Ramos (cell line): ENCODE data around the gene STARD4.

Experiments used
- in situ Hi-C: fragments of 300-500 bp; cut with MboI; formaldehyde crosslinking; loops from one replicate; pipeline ENCODE4 v1.14.3; 2022; ENCODE audit warnings: low sequenced_read_pairs; ENCODE audit not compliant: unreplicated experiment

The STARD4 gene

GRCh38 chr5:111480346-111480745, 32.0 kb downstream of the STARD4 start:
- in situ Hi-C loops = no loop called here

GRCh38 chr5:111478898-111479297, 33.4 kb downstream of the STARD4 start:
- in situ Hi-C loops = no loop called here

GRCh38 chr5:111478266-111478665, 34.1 kb downstream of the STARD4 start:
- in situ Hi-C loops = no loop called here

- in situ Hi-C loops = no loop called here
These were observed 39.8 kb downstream of the STARD4 start for GRCh38 chr5:111472579-111472978.

GRCh38 chr5:111472096-111472495, 40.2 kb downstream of the STARD4 start:
- in situ Hi-C loops = no loop called here

GRCh38 chr5:111469903-111470302, 42.4 kb downstream of the STARD4 start:
- in situ Hi-C loops = no loop called here

GRCh38 chr5:111469293-111469896, 42.9 kb downstream of the STARD4 start:
- in situ Hi-C loops = no loop called here

GRCh38 chr5:111463311-111463710, 49.0 kb downstream of the STARD4 start:
- in situ Hi-C loops = no loop called here

DNA sequence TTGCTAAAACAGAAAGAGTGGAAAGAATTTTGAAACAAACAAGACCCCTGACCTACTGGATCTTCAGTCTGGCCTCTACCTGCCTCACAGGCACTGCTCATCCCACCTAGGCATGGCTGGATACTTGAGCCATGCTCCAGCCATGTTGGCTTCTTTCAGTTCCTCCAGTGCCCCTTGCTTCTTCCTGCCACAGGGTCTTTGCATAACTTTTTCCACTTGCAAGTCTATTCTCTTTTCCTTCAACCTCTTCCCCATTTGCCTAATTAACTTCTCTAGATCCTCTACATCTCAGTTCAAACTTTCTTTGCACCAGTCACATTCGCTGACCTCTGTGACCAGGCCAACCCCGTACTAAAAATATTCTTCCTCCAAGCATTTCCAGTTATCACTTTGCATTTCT, 50.4 kb downstream of the STARD4 start:
- in situ Hi-C loops = no loop called here

- in situ Hi-C loops = no loop called here
These were observed 51.1 kb downstream of the STARD4 start for GRCh38 chr5:111461255-111461671.

GRCh38 chr5:111454776-111455175, 57.6 kb downstream of the STARD4 start:
- in situ Hi-C loops = no loop called here

- in situ Hi-C loops = no loop called here
These were observed 58.1 kb downstream of the STARD4 start for GRCh38 chr5:111454198-111454622.

GRCh38 chr5:111453747-111454146, 58.6 kb downstream of the STARD4 start:
- in situ Hi-C loops = no loop called here

DNA sequence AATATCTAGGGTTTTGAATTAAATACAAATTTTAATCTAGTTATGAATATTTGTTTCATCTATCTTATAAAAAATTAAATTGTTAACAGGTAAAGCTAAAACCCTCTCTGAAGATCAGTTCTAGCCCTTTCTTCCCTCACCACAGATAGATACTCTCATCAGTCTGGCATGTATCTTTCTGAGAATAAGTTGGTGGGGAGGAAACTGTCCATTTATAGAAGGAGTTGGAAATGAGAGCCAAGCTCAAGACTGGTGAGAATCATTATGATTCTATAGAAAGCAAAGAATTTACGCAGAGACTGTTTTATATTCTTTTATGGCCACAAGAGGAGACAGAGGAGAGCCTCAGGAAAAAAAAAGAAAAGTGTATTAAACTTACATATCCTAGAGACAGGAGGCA, 59.0 kb downstream of the STARD4 start:
- in situ Hi-C loops = no loop called here

DNA sequence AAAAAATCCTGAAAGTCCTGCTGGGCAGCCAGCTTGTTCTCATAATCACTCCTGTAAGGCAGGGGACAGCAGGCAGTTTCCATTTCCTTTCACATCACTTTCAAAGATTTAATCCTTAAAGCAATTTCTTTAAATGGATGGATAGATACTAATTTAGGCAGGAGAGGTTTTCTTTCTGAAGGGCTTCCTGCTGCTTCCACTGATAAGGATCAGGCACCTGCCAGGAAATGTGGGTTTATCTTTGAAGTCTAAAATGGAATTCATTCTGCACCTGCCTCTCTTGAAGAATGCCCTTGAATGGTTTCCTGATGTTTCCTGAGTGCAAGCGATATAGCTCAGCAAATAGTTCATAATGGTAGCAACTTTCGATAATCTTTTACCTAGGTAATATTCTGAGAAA, 64.5 kb downstream of the STARD4 start:
- in situ Hi-C loops = no loop called here

GRCh38 chr5:111447099-111447498, 65.2 kb downstream of the STARD4 start:
- in situ Hi-C loops = no loop called here
